GDM1 (cell line): ENCODE data around the gene SMTNL1.

ENCODE experiments used
- DNase-seq: peaks from one replicate; lab custom pipeline; 2025; lab: John Stamatoyannopoulos, UW

Gene SMTNL1, protein sequence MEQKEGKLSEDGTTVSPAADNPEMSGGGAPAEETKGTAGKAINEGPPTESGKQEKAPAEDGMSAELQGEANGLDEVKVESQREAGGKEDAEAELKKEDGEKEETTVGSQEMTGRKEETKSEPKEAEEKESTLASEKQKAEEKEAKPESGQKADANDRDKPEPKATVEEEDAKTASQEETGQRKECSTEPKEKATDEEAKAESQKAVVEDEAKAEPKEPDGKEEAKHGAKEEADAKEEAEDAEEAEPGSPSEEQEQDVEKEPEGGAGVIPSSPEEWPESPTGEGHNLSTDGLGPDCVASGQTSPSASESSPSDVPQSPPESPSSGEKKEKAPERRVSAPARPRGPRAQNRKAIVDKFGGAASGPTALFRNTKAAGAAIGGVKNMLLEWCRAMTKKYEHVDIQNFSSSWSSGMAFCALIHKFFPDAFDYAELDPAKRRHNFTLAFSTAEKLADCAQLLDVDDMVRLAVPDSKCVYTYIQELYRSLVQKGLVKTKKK

DNA sequence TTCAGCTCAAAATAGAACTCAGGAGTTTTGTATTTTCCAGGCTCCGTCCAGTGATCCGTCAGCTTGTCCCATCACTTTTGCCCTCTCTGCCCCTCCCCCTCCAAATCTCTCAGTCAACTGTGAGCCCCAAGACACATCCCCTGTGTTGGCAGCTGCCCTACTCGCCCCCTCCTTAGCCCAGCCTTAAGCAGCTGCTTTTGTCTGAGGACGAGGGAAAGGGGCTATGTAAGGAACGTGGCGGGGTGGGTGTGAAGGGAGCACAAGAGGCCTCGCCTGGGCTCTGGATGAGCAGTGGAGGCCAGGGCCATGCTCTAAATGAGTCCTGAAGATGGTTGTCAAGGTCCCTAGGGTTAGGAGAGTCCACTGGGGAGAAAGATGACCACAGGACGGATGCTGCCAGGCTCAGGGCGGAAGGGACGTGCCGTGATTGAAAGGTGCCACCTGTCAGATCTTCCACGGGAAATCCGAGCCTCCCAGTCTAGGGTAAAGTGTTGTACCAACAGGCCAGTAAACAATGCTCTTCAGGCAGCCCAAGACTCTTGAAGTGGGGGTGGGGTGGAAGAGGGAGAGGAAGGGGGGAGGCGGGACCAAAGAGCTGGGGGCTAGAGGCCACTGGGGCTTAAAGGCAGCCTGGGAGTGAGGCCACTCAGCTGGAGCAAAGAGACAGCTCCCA lies at the start of gene SMTNL1:
Gene SMTNL1 (plus strand): TSS at position 649 of the 673 bp plus-strand sequence. CDS start 5,048 bp downstream, outside the sequence.
- DNase-seq: no peak

DNA sequence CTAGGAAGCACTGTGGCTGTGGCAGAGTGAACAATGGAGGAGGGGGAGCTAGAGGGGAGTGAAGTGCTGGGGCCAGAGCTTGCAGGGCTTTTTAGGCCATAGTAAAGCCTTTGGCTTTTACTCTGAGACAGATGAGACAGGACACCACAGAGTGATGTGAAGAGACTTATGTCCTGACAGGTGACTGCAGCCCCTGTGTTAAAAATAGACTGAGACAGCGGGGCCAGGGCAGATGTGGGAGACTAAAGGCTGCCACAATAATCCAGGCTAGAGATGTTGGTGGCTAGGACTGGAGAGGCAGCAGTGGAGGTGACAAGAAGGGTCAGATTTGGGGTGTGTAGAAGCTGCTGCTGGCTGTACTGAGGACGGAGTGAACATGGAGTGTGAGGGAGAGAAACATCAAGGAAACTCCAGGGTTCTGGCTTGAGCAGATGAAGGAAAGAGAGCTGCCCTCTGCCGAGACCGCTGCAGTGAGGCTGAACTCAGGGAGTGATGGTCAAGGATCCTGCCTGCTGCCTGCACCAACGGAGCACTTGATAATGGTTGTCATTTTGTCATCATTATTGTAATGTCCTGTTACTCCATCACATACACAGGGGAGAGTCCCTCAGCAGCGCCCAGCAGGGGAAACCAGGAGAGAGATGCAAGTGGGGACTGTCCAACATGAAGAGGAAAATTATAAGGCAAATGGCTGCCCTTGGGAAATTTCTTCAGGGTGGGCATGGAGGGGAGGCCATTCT lies 49.3 kb upstream of the SMTNL1 start:
- no peak for DNase-seq

DNA sequence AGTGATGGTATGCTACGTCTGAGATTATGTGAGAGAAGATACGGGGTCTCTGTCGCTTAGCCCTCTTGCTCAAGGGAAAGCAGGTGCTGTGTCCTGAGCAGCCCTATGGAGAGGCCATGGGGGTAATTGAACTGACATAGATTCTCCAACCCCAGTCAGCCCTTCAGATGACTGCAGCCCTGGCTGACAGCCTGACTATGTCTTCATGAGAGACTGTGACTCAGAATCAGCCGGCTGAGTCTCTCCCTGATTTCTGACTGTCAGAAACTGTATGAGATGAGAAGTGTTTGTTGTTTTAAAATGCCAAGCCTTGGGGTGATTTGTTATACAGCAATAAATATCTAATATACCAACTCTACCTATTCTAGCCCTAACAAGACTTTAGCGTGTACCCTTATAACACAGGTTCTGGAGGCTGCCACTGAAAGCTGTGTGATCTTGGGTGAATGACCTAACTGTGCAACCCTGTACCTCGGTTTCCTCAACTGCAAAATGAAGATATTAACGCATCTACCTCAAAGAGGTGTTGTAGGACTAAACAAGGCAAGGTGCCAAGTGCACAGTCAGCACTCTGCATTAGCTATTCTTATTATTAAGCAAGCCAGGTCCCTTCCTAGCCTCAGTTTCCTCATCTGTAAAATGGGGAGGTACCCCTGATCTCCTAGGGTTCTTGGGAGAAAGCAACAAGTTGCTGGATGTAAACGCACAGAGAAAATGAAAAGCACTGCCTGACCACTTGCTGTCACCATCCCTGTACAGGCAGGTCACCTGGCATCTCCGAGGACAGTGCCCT lies 46.7 kb upstream of the SMTNL1 start:
- DNase-seq: no peak

DNA sequence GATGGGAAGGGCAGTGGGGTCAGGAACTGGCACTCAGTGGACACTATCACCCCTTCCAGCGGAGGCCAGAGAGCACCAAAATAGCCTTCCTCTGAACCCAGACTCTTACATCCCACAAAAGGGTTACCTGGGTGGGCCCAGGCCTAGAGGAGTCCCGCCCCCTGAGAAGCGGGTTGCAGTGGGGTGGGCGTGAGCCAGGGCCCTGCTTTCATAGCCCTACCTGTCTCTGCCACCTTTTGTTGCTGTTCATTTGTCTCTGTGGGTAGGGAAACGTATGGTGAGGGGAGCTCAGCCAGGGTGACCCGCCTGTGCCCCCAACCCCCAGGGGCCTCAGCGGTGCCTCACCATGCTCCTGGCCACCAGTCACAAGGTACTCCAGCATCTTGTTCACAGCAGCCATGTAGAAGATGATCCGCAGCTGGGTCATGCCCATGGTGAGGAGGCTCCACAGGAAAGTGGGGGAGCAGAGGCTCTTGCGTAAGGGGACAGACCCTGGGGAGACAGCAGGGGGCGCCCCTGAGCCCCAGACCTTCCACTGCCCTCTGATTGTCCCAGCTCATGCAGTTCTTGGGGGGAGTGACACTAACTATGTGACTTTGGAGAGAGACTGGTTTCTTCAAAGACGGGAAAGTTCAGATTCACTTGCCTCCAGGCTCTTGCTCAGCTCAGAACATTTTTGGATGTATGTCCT lies 45.9 kb upstream of the SMTNL1 start:
- DNase-seq: peak; percentile 21

DNA sequence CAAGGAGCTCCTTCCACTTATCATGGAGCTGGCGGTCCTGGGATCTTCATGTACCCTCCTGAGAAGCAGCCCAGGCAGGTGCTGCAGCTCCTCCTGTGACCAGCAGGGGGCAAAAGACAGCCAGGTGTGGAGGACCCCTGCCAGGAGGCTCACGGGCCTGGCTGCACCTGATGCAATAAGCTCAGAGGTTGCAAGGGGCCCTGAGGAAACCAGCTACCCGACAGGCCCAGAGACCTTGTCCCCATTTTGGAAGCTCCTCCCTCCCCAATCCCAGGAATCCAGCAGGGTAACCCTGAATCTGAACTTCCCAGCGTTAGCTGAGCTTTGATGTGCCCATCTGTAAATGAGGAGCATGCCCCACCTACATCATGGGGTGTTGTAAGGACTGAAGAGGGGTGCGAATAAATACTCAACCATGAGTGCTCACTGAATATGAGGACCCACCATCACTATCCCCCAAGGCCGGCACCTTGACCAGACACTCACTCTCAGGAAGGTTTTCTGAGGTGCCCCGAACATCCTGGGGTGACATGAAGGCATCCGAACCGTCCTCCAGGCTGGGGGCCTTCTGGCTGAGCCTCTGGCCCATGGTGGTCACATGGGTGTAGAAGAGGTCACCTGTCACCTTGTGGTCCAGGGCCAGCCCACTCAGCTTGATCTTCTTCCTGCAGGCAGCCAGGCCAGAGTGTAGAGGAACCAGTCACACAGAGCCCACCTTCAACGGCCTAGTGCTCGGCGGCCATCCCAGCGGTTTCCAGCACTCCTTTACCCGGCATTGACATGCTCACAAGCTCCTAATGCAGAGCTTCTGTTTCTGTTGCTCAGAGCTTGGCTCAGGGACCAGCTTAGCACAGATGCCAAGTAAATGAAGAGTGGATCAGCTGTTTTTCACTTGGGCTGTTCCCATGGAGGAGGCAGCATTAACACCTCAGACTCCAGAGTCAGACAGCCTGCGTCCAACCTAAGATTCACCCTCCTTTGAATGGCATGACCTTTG lies 43.6 kb upstream of the SMTNL1 start:
- peak; percentile 9 for DNase-seq

DNA sequence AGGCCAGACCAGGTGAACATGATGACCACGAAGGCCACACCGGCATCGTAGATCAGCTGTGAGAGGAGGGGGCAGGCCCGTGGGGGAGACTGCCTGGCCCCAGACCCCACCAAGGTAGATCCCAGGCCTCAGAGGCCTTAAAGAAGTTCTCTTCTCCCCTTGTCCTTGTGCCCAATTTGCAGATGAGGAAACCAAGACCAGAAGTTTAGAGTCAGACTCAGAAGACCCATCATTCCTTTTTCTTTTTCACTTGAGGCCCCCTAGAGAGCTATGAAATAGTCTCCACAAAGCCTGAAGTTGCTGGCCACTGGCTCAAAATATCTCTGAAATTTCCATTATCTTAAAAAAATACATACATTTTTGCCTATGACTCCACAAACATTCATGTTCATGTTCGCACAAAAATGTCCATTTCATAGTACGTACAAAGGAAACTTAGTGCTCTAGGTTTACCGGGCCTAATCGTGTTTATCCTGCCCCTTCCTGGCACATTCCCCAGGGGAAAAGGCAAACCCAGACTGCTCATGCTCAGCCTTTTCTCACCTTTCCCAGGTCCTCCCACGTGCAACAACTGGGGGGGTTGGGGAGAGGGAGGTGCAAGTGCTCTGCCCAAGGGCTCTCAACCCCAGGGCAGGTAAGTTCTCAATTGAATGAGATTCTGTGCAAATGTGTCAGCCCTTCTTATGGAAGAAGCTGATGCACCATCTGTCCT lies 41.1 kb upstream of the SMTNL1 start:
- DNase-seq: no peak

DNA sequence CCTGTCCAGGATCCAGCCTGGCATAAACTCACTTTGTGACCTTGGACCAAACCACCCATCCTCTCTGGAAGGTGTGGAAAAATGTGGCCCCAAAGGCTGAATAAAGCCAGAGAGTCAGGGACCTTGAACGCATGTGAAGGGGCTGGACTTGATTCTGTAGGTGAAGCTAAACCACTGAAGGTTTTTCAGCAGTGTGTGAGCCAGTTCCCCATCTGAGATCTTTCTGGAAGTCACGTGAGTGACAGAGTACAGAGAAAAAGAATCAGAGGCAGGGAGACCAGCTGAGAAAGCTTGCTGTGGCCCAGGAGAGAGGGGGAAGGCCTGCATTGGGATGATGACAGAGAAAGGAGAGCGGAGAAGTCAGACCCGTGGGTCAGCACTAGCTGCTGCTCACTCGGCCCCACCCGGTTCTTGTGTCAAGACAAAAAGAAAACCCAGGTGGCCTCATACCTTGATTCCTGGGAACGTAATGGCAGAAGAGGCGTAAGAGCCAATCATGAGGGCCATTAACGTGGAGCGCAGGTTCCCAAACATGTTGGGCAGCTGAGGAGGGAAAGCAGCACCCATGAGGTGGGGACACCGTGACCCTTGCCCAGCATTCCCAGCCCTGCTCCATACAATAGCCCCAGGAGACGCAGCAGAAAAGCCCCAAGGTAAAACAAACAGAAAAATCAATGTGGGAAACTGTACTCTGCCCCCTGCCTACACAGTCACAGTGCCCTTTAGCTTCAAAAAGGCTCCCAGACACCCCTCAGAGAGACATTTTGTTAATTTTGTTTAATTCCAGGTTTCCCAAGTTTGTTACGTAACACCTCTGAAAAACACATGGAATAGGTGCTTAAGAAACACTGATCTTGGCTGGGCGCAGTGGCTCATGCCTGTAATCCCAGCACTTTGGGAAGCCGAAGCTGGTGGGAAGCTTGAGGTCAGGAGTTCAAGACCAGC lies 39.8 kb upstream of the SMTNL1 start:
- DNase-seq: no peak

DNA sequence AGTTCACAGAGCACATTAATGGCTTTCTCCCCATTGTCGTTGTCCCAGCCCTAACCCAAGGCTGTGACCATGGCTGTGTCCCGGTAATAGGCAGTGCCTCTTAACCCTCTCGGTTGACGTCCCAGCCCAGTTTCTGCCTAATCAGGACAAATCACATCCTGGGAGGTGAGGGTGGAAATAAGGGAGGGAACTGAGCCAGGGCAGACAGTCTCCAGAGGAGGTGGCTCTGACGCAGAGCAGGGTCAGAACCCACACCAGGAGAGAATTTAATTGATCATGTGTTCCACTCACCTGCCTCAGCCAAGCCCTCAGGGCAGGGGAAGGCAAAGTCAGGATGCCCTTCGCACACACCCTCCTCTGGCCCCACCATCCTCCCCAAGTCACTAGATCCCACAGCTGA lies 38.9 kb upstream of the SMTNL1 start:
- no peak for DNase-seq

DNA sequence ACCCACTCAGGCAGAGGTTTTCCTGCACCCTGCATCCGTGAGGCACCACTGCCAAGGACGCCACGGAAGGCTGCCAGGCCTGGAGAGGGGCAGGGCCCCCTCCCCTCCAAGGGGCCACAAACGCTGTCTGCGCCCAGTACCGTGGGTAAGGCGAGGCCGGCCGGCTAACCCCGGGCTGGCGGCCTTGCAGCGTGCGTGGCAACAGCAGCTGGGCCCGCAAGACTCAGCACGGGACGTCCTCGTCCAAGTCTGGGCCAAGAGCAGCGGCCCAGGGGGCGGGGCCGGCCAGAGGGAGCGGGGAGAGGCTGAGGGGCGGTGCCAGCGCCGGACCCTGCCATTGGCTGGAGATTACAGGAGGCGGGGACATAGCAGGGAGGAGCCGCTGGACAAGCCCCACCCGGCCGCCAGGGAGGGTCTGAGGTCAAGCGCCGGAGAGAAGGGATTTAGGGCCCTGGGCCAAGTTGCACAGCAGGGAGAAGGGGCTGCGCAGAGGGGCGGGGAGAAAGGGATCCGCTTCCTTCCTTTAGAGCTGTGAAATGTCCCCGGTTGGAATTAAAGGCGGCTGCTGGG lies 37.9 kb upstream of the SMTNL1 start:
- DNase-seq: no peak

DNA sequence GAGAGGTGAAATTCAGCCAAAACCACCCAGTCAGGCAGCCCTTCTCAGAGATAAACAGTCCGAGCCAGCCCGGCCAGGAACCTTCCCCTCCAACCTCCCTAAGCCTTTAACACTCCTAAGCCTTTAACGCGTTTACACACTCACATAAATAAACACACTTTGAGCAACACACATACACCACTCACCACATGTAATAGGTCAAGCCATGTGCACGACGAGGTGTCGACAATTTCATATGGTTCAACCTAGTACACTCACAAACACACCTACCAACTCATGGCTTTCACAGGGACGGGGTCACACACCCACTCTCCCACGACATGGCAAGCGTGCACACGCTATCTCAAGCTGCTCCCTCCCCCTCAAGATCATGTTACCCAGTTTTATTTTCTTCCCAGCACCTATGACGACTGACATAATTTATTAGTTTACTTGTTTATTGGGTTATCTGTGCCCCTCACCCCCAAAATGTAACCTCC lies 37.4 kb upstream of the SMTNL1 start:
- no peak for DNase-seq

DNA sequence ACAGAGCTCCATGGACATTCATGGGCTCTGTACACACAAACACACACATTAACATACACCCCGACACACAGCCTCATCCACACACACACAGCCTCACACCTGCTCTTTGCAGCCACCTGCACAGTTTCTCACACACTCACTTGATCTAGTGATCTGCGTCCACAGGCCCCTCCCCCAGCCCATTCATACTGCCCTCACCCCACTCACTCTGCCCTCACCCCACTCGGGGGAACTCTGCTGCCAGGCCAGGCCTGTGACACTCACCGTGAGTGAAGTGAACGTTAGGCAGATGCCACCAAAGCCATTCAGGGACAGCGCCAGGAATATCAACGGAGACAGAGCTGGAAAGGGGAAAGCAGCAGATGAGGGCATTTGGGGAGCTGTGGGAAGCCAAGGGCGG lies 36.9 kb upstream of the SMTNL1 start:
- no peak for DNase-seq

DNA sequence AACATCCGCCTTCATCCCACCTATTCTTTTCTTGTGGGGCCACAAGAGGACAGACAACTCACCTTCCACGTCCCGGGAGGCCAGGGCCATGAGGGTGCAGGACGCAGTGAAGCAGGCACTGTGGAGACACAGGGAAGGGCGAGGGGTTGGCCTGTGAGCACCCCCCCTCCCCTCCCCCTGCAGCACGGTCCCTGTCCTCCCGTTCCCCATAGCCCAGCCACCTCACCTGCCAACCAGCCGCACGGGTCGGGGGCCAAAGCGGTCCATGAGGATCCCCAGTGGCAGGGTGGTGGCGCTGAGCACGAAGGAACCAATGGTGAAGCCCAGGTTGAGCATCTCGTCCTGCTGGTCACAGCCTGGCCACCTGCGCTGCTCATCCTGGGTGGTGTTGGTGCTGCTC lies 36.5 kb upstream of the SMTNL1 start:
- DNase-seq: no peak

DNA sequence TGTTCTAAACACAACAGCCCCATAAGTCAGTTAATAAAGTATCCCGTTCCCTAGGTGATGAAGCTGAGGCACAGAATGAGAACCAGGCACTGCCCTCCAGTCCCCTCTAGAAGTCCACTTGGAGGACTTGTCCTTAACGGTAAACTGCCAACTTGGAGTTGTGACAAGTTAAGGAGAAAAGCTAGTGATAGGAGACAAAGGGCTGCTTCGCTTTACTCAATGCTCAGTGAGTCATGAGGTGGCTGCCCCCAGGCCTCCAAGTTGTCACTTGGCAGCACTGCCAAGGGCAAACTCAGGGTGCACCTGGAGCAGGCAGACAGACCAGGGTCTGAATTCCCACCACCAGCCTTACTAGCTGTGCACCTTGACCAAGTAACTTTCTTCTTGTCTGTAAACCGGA lies 35.4 kb upstream of the SMTNL1 start:
- DNase-seq: no peak

DNA sequence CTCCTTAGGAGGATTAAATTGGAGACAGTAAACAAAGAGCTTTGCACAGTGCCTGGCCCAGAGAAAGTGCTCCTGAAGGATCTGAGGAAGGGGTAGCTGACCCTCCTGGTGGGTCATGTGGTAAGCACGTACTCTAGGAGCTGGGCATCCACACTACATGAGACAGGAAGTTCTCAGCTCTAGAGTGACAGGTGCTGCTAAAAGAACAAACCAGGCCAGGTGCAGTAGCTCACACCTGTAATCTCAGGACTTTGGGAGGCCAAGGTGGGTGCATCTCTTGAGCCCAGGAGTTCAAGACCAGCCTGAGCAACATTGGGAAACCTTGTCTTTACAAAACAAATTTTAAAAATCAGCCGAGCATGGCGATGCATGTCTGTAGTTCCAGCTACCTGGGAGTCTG lies 35.0 kb upstream of the SMTNL1 start:
- no peak for DNase-seq

DNA sequence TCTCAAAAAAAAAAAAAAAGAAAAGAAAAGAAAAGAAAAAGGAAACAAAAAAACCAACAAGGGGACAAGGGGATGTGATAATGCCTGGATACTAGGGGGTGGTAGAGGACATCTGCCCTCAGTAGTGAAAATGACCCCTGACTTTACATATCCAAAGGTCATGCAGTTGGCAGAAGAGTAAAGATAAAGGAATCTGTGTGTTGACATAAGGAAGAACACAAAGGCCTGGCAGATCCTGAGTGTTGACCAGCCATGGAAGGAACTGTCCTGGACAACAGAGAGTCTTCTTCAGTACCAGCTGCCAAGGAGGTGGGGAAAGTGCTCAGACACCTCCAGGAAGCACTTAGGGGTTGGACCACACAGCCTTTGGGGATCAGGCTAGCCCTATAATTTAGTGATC lies 34.5 kb upstream of the SMTNL1 start:
- DNase-seq: no peak

DNA sequence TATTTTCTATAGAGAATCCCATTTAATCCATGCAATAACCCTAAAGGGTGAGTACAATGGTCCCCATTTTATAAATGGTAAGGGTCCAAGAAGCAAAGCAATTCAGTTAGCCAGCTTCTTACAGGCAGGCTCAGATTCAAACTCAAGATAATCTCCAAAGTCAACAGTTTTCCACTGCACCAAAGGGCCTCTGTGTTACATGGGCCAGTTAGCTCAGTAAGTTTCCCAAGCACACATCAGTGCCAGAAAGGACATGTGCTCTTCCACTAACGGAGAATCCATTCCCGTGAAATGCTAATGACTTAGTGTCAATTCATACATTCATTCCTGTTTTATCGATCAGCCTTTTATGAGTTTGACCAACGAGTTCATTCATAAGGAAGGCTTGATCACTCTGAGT lies 32.9 kb upstream of the SMTNL1 start:
- no peak for DNase-seq

DNA sequence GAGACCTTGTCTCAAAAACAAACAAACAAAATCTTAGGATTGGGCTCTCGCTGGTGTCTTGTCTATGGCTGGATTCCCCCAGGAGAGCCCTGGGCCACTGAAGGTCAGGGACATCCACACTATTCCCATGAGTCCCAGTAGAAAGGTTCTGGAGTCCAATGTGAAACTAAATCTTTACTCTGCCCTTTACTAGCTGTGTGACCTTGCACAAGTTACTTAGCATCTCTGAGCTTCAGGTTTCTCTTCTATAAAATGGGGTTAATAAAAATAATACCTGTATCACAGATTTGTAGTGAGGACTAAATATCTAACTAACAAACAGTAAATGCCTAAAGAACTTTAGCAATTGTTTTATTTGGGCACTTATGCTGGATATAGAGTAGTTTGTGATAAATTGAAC lies 30.9 kb upstream of the SMTNL1 start:
- DNase-seq: no peak
